ENCODE measurements around the gene SPTBN2. TPM values are rescaled to one million over a fixed set of nuclear protein-coding genes. Genes with fewer than 3 reads are reported as not detected.

Gene SPTBN2
- total RNA-seq, 2 experiments from 2014 or later = not detected

DNA sequence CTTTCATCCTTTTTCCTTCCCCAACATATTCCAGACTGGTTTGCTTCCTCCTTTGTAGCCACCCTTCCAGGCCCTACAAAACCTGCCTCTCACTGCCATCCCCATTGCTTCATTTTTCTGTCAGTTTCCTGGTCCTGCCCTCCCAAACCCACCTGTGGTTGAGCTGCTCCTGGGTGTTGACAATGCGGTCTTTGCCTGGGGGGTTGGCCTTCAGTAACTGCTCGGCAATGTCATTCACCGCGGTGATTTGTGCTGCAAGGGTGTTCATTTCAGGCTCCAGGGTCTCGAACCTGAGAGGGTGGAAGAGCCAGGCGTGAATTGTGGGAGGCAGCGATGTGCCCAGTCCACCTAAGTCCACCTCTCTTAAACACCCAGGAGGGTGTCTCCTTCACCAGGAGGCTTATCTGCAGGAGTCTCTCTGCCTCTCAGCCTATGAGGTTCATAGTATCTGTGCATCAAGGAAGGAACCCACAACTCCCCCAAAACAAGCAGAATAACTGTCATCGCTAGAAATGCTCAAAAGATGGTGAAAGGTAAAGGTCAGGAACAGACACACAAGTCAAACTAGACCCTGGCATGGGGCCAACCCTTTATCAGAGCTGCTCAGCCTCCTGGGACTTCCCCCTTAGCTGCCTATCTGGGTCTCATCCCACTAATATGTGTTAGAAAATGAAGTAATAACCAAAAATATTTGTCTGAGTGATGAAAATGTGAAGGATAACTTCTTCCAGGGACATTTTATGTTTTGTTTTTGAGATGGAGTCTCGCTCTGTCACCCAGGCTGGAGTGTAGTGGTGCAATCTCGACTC lies 27.4 kb downstream of the SPTBN2 start:
- no peaks in the 10 kb centered on the region for H3K27me3 Mint-ChIP-seq
- no peak overlapping the region for H3K4me3 Mint-ChIP-seq
- Histone ChIP-seq H3K4me1 (ENCODE audit: insufficient read depth, low read length) (no peaks in the 10 kb centered on the region), H3K27ac (ENCODE audit: low read depth in 1 of 2, low read length in 2 of 2) (no peak overlapping the region), H3K27me3 (ENCODE audit: control insufficient read depth in 1 of 2, insufficient read depth in 2 of 2, low read length in 2 of 2) (no peaks in the 10 kb centered on the region), H3K9me3 (ENCODE audit: control insufficient read depth in 1 of 2, insufficient read depth in 1 of 2, low read length in 2 of 2) (peaks cover 0 to 9% of the 10 kb centered on the region in 2 experiments), H3K36me3 (ENCODE audit: insufficient read depth, low read length) (no peaks in the 10 kb centered on the region), H3K4me3 (ENCODE audit: low read length) (no peak overlapping the region)
- no peak for DNase-seq
- peaks cover 4% of the 10 kb centered on the region for H3K4me1 Mint-ChIP-seq (ENCODE audit: low read depth)
- intact Hi-C loops (cut with DNase I, micrococcal nuclease) = loop anchor here in 1 of 2 experiments (10.0 kb wide), 1 partner anchor 843 kb away; no protein-coding TSS in a partner anchor
- no peak overlapping the region for H3K27ac Mint-ChIP-seq
- no peaks in the 10 kb centered on the region for H3K36me3 Mint-ChIP-seq (ENCODE audit: low read depth)
- H3K9me3 Mint-ChIP-seq = no peaks in the 10 kb centered on the region
- ATAC-seq (ENCODE audit: poor library complexity) = no peak
- ChIA-PET POLR2A (no interaction called here), CTCF (no interaction called here)
- no peak for TF ChIP-seq CTCF (IDR thresholded peaks at IDR 0.05)

GRCh38 chr11:66700742-66701141 lies 28.3 kb downstream of the SPTBN2 start:
- Mint-ChIP-seq H3K9me3 (no peaks in the 10 kb centered on the region), H3K36me3 (ENCODE audit: low read depth) (no peaks in the 10 kb centered on the region), H3K4me3 (no peak overlapping the region), H3K27ac (no peak overlapping the region), H3K27me3 (no peaks in the 10 kb centered on the region), H3K4me1 (ENCODE audit: low read depth) (peaks cover 4% of the 10 kb centered on the region)
- Histone ChIP-seq H3K4me3 (ENCODE audit: low read length) (no peak overlapping the region), H3K4me1 (ENCODE audit: insufficient read depth, low read length) (no peaks in the 10 kb centered on the region), H3K36me3 (ENCODE audit: insufficient read depth, low read length) (no peaks in the 10 kb centered on the region), H3K9me3 (ENCODE audit: control insufficient read depth in 1 of 2, insufficient read depth in 1 of 2, low read length in 2 of 2) (peaks cover 0 to 9% of the 10 kb centered on the region in 2 experiments), H3K27me3 (ENCODE audit: control insufficient read depth in 1 of 2, insufficient read depth in 2 of 2, low read length in 2 of 2) (no peaks in the 10 kb centered on the region), H3K27ac (ENCODE audit: low read depth in 1 of 2, low read length in 2 of 2) (no peak overlapping the region)
- POLR2A ChIA-PET = no interaction called here
- ATAC-seq (ENCODE audit: poor library complexity) (no peak), DNase-seq (no peak)
- intact Hi-C loops (cut with DNase I, micrococcal nuclease) = loop anchor here in 1 of 2 experiments (10.0 kb wide), 1 partner anchor 844 kb away; no protein-coding TSS in a partner anchor
- CTCF ChIA-PET = no interaction called here
- no peak for TF ChIP-seq CTCF (IDR thresholded peaks at IDR 0.05)

GRCh38 chr11:66700337-66700736 lies 28.7 kb downstream of the SPTBN2 start:
- H3K36me3 Mint-ChIP-seq (ENCODE audit: low read depth) = no peaks in the 10 kb centered on the region
- Histone ChIP-seq H3K36me3 (ENCODE audit: insufficient read depth, low read length) (no peaks in the 10 kb centered on the region), H3K27me3 (ENCODE audit: control insufficient read depth in 1 of 2, insufficient read depth in 2 of 2, low read length in 2 of 2) (no peaks in the 10 kb centered on the region), H3K27ac (ENCODE audit: low read depth in 1 of 2, low read length in 2 of 2) (no peak overlapping the region), H3K4me3 (ENCODE audit: low read length) (no peak overlapping the region), H3K9me3 (ENCODE audit: control insufficient read depth in 1 of 2, insufficient read depth in 1 of 2, low read length in 2 of 2) (peaks cover 0 to 9% of the 10 kb centered on the region in 2 experiments), H3K4me1 (ENCODE audit: insufficient read depth, low read length) (no peaks in the 10 kb centered on the region)
- no peak for ATAC-seq (ENCODE audit: poor library complexity)
- H3K27ac Mint-ChIP-seq = no peak overlapping the region
- no peak for DNase-seq
- intact Hi-C loops (cut with DNase I, micrococcal nuclease) = loop anchor here in 1 of 2 experiments (10.0 kb wide), 1 partner anchor 844 kb away; no protein-coding TSS in a partner anchor
- no peak overlapping the region for H3K4me3 Mint-ChIP-seq
- no peak for TF ChIP-seq CTCF (IDR thresholded peaks at IDR 0.05)
- no peaks in the 10 kb centered on the region for H3K9me3 Mint-ChIP-seq
- H3K4me1 Mint-ChIP-seq (ENCODE audit: low read depth) = peaks cover 4% of the 10 kb centered on the region
- no peaks in the 10 kb centered on the region for H3K27me3 Mint-ChIP-seq
- POLR2A ChIA-PET = no interaction called here
- CTCF ChIA-PET = no interaction called here

Measured in CD4-positive, alpha-beta T cell (primary cell).